ENCODE data around the gene ANKRD44. TPM values are rescaled to one million over a fixed set of nuclear protein-coding genes. Genes with fewer than 3 reads are reported as not detected.

ANKRD44 gene
- total RNA-seq, 1 donor from 2014 or later: 4.3 TPM

DNA sequence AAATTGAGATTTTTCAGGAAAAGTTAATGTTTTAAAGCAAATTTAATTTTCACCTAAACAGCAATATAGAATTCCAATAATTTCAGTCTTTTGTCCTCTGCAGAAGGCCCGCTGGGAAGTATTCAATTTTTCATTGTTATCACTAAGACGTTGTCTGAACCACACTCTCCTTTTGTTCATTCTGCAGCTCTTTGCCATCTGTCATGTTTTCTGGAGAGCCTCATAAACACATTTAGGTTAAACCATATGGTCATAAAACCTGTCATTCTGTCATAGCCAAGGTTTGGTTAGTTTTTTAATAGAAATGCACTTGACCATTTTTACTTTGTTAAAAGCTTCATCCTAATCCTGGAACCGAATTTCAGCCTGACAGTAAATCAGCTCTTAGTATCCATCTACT is 330.1 kb downstream of the ANKRD44 start:
- DNase-seq (ENCODE audit: low read depth): no peak
- Histone ChIP-seq H3K36me3 (ENCODE audit: control insufficient read depth, insufficient read depth, low read length) (no peaks in the 10 kb centered on the region), H3K4me3 (ENCODE audit: low read depth, low read length) (no peak overlapping the region), H3K27me3 (ENCODE audit: control insufficient read depth, insufficient read depth, low read length) (no peaks in the 10 kb centered on the region)
- TF ChIP-seq, protein P1, sequence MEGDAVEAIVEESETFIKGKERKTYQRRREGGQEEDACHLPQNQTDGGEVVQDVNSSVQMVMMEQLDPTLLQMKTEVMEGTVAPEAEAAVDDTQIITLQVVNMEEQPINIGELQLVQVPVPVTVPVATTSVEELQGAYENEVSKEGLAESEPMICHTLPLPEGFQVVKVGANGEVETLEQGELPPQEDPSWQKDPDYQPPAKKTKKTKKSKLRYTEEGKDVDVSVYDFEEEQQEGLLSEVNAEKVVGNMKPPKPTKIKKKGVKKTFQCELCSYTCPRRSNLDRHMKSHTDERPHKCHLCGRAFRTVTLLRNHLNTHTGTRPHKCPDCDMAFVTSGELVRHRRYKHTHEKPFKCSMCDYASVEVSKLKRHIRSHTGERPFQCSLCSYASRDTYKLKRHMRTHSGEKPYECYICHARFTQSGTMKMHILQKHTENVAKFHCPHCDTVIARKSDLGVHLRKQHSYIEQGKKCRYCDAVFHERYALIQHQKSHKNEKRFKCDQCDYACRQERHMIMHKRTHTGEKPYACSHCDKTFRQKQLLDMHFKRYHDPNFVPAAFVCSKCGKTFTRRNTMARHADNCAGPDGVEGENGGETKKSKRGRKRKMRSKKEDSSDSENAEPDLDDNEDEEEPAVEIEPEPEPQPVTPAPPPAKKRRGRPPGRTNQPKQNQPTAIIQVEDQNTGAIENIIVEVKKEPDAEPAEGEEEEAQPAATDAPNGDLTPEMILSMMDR (IDR thresholded peaks at IDR 0.05; ENCODE audit: insufficient read depth, low read length, poor library complexity, severe bottlenecking): no peak

DNA sequence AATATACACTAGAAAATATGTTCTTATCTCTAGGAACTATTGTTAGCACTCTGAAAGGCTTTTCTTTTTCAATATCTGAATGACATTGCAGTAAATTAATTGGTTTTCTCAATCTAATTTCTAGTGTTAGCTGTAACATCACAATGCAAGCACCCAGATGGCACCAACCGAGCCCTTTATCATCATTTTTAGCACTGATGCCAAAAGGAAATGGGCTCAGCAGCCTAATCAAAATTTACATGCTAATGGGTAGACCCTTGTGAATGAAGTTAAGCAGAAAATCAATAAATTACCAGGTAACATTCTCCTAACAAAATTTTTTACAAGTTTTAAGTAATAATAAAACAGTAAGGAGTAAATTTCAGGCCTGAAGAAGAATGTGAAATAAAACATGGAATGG is 330.6 kb downstream of the ANKRD44 start:
- DNase-seq (ENCODE audit: low read depth): no peak
- Histone ChIP-seq H3K36me3 (ENCODE audit: control insufficient read depth, insufficient read depth, low read length) (no peaks in the 10 kb centered on the region), H3K4me3 (ENCODE audit: low read depth, low read length) (no peak overlapping the region), H3K27me3 (ENCODE audit: control insufficient read depth, insufficient read depth, low read length) (no peaks in the 10 kb centered on the region)
- TF ChIP-seq, protein P1 (IDR thresholded peaks at IDR 0.05; ENCODE audit: insufficient read depth, low read length, poor library complexity, severe bottlenecking): no peak

DNA sequence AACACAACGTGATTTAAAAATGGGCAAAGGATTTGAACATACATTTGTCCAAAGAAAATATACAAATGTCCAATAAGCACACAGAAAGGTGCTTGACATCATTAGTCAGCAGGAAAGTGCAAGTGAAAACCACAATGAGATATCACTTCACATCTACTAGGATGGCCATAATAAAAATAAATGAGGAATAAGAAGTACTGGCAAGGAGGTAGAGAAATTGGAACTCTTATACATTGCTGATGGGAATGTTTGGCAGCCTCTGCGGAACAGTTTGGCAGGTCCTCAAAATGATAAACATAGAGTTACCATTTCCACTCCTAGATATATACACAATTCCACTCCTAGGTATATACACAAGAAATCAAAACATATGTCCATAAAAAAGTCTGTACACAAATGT is 333.1 kb downstream of the ANKRD44 start:
- Histone ChIP-seq H3K27me3 (ENCODE audit: control insufficient read depth, insufficient read depth, low read length) (no peaks in the 10 kb centered on the region), H3K36me3 (ENCODE audit: control insufficient read depth, insufficient read depth, low read length) (no peaks in the 10 kb centered on the region), H3K4me3 (ENCODE audit: low read depth, low read length) (no peak overlapping the region)
- TF ChIP-seq, protein P1 (IDR thresholded peaks at IDR 0.05; ENCODE audit: insufficient read depth, low read length, poor library complexity, severe bottlenecking): no peak
- no peak for DNase-seq (ENCODE audit: low read depth)

DNA sequence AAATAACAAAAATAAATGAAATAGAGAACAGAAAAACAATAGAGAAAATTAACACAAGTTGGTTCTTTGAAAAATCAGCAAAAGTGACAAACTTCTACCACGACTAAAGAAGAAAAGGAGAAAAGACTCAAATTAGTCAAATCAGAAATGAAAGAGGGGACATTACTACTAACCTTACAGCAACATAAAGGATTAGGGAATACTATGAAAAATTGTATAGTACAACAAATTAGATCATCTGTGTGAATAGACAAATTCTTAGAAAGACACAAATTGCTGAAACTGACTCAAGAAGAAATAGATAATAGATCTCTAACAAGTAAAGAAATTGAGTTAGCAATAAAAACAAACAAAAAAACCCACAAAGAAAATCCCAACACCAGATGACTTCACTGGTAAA is 335.6 kb downstream of the ANKRD44 start:
- Histone ChIP-seq H3K4me3 (ENCODE audit: low read depth, low read length) (no peak overlapping the region), H3K36me3 (ENCODE audit: control insufficient read depth, insufficient read depth, low read length) (no peaks in the 10 kb centered on the region), H3K27me3 (ENCODE audit: control insufficient read depth, insufficient read depth, low read length) (no peaks in the 10 kb centered on the region)
- DNase-seq (ENCODE audit: low read depth): no peak
- TF ChIP-seq, protein P1 (IDR thresholded peaks at IDR 0.05; ENCODE audit: insufficient read depth, low read length, poor library complexity, severe bottlenecking): no peak

DNA sequence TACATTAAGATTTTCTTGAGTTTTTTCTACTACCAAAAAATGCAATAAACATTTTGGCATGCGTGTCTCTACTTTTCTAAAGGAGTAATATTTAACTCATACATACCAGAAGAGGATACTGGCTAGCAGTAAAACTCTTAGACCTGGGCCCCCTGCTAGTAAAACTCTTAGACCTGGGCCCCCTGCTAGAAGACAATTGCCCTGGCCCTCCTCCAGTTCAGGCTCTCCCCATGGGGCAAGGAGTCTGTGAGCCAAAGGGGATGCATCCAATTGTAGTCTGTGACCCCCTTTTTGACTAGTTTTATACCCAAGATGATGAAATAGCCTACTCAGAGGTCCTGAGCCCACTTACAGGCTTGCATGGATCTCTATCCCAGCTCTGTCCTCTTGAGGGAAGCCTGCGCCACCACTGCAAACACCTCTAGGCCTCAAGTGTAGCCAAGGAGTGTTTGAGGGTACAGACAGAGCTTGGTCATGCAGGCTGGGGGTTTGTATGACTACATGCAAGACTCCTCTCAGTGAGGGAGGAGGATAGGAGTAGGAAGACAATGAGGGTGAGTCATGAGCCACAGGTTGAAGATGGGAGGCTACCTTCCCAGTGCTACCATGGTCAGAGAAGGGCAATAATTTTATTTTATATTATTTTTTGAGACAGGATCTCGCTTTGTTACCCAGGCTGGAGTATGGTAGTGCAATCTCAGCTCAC is 338.9 kb downstream of the ANKRD44 start:
- Histone ChIP-seq H3K4me3 (ENCODE audit: low read depth, low read length) (no peak overlapping the region), H3K27me3 (ENCODE audit: control insufficient read depth, insufficient read depth, low read length) (no peaks in the 10 kb centered on the region), H3K36me3 (ENCODE audit: control insufficient read depth, insufficient read depth, low read length) (no peaks in the 10 kb centered on the region)
- TF ChIP-seq, protein P1 (IDR thresholded peaks at IDR 0.05; ENCODE audit: insufficient read depth, low read length, poor library complexity, severe bottlenecking): no peak
- DNase-seq (ENCODE audit: low read depth): no peak

DNA sequence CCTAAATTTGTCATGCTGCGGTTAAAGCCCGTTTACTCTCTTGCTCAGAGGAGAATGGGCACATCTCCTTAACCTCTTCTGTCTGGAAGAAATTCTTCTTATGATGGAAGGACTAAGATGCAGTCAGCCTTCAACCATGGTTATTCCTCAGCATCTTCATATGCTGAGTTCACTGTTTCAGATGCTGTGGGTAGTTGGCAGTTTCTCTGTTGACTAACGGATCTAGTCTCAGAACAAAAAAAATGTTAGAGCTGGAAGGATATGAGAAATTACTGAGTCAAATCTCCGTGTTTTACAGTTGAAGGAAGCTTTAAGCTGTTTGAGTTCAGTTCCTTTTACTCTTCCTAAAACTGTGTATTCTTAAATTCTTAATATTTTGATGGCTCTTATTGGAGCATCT is 340.5 kb downstream of the ANKRD44 start:
- DNase-seq (ENCODE audit: low read depth): no peak
- Histone ChIP-seq H3K36me3 (ENCODE audit: control insufficient read depth, insufficient read depth, low read length) (no peaks in the 10 kb centered on the region), H3K27me3 (ENCODE audit: control insufficient read depth, insufficient read depth, low read length) (no peaks in the 10 kb centered on the region), H3K4me3 (ENCODE audit: low read depth, low read length) (no peak overlapping the region)
- TF ChIP-seq, protein P1 (IDR thresholded peaks at IDR 0.05; ENCODE audit: insufficient read depth, low read length, poor library complexity, severe bottlenecking): no peak

Data from kidney epithelial cell (primary cell).